Adrenal gland (tissue), 5 donors: Measurements from ENCODE around the gene RAB3B.
"Not testable (repeated sequence)": the region's sequence is repeated elsewhere in the genome, so short reads cannot be mapped to it uniquely, and the experiment has no call there.

Source experiments
- CTCF ChIP-seq, 6 experiments: fragments of 450-650 bp in 4 of 6; fragments of 200-600 bp in 2 of 6; sonication (generic) in 1 of 6; IDR thresholded peaks; 1 replicate in 5 of 6; 2 replicates in 1 of 6; pipeline versions ENCODE4 v1.5.1 to v1.8.0; 2016 to 2021; ENCODE audit warnings: antibody characterized with exemption in 6 of 6, mild to moderate bottlenecking in 2 of 6, moderate library complexity in 1 of 6
- POLR2A ChIP-seq, 2 donors: fragments of 450-650 bp; IDR thresholded peaks; one replicate each; pipeline ENCODE4 v1.6.1; 2017; ENCODE audit warnings: antibody characterized with exemption in 2 of 2, mild to moderate bottlenecking in 2 of 2, moderate library complexity in 1 of 2
- donor health status: DM: no; HTN: no; CAD: no.

GRCh38 chr1:51894748-51895147 is 95.8 kb downstream of the RAB3B start:
- TF ChIP-seq CTCF, POLR2A (IDR thresholded peaks at IDR 0.05): not testable (repeated sequence)
